Tibial nerve (tissue), 4 donors: ENCODE data around the gene STXBP6.

Source experiments
- CTCF ChIP-seq, 5 experiments: fragments of 200-600 bp in 3 of 5; fragments of 450-650 bp in 2 of 5; sonication (generic) in 3 of 5; IDR thresholded peaks; one replicate each; pipeline ENCODE4 v1.5.1; 2016 to 2019; ENCODE audit warnings: antibody characterized with exemption in 5 of 5, mild to moderate bottlenecking in 3 of 5, moderate library complexity in 2 of 5
- EP300 ChIP-seq, 2 donors: sonication (generic); formaldehyde crosslinking; IDR thresholded peaks; one replicate each; pipeline ENCODE4 v1.6.1; 2017; ENCODE audit warnings: antibody characterized with exemption in 2 of 2, mild to moderate bottlenecking in 1 of 2
- POLR2A ChIP-seq, 2 donors: fragments of 450-650 bp; IDR thresholded peaks; one replicate each; pipeline ENCODE4 v1.6.1; 2017; ENCODE audit warnings: antibody characterized with exemption in 2 of 2, mild to moderate bottlenecking in 2 of 2, moderate library complexity in 2 of 2

GRCh38 chr14:24992624-24993360, 57.2 kb downstream of the STXBP6 start:
- no peak for TF ChIP-seq POLR2A (IDR thresholded peaks at IDR 0.05)
- no peak for TF ChIP-seq CTCF (IDR thresholded peaks at IDR 0.05)
- no peak for TF ChIP-seq EP300 (IDR thresholded peaks at IDR 0.05)
